Ishikawa (cell line): ENCODE measurements around the gene ZNF451.
A peak's percentile ranks its signal among the peaks of the same experiment; 100 is the strongest.

Experiments used
- CEBPB ChIP-seq: IDR thresholded peaks from 2 replicates; pipeline ENCODE4 v1.6.1; 2012
- CREB1 ChIP-seq: IDR thresholded peaks from 2 replicates; pipeline ENCODE4 v1.6.1; 2012; ENCODE audit warnings: low read depth
- EGR1 ChIP-seq: IDR thresholded peaks from 2 replicates; pipeline ENCODE4 v1.6.1; 2012
- EP300 ChIP-seq: IDR thresholded peaks from 2 replicates; pipeline ENCODE4 v1.6.1; 2012; ENCODE audit warnings: borderline replicate concordance
- FOXM1 ChIP-seq: IDR thresholded peaks from 2 replicates; pipeline ENCODE4 v1.6.1; 2012; ENCODE audit warnings: low read depth, borderline replicate concordance
- NFIC ChIP-seq: IDR thresholded peaks from 2 replicates; pipeline ENCODE4 v1.6.1; 2012
- RAD21 ChIP-seq: IDR thresholded peaks from 2 replicates; pipeline ENCODE4 v1.6.1; 2012; ENCODE audit warnings: low read depth
- TAF1 ChIP-seq: IDR thresholded peaks from 2 replicates; pipeline ENCODE4 v1.6.1; 2012; ENCODE audit warnings: low read depth, mild to moderate bottlenecking
- TCF12 ChIP-seq: IDR thresholded peaks from 2 replicates; pipeline ENCODE4 v1.6.1; 2012; ENCODE audit warnings: low read depth
- TEAD4 ChIP-seq: IDR thresholded peaks from 2 replicates; pipeline ENCODE4 v1.6.1; 2012
- USF1 ChIP-seq: IDR thresholded peaks from 2 replicates; pipeline ENCODE4 v1.6.1; 2012
- YY1 ChIP-seq: IDR thresholded peaks from 2 replicates; pipeline ENCODE4 v1.6.1; 2012; ENCODE audit warnings: low read depth
- ZBTB7A ChIP-seq: IDR thresholded peaks from 2 replicates; pipeline ENCODE4 v1.6.1; 2012; ENCODE audit warnings: low read depth
- TF ChIP-seq, protein P1 (sequence below): IDR thresholded peaks from 2 replicates; pipeline ENCODE4 v1.6.1; 2012; ENCODE audit warnings: low read depth, mild to moderate bottlenecking
- TF ChIP-seq, protein P2 (sequence below): IDR thresholded peaks from 2 replicates; pipeline ENCODE4 v1.6.1; 2012

The ZNF451 gene

GRCh38 chr6:57089687-57090457 lies at the start of gene ZNF451:
Gene ZNF451, plus strand, starts transcription at chr6:57090188. Its CDS starts 66 bp downstream, at chr6:57090254.
- TF ChIP-seq, protein P1, sequence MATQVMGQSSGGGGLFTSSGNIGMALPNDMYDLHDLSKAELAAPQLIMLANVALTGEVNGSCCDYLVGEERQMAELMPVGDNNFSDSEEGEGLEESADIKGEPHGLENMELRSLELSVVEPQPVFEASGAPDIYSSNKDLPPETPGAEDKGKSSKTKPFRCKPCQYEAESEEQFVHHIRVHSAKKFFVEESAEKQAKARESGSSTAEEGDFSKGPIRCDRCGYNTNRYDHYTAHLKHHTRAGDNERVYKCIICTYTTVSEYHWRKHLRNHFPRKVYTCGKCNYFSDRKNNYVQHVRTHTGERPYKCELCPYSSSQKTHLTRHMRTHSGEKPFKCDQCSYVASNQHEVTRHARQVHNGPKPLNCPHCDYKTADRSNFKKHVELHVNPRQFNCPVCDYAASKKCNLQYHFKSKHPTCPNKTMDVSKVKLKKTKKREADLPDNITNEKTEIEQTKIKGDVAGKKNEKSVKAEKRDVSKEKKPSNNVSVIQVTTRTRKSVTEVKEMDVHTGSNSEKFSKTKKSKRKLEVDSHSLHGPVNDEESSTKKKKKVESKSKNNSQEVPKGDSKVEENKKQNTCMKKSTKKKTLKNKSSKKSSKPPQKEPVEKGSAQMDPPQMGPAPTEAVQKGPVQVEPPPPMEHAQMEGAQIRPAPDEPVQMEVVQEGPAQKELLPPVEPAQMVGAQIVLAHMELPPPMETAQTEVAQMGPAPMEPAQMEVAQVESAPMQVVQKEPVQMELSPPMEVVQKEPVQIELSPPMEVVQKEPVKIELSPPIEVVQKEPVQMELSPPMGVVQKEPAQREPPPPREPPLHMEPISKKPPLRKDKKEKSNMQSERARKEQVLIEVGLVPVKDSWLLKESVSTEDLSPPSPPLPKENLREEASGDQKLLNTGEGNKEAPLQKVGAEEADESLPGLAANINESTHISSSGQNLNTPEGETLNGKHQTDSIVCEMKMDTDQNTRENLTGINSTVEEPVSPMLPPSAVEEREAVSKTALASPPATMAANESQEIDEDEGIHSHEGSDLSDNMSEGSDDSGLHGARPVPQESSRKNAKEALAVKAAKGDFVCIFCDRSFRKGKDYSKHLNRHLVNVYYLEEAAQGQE: no peak
- no peak for TF ChIP-seq FOXM1
- TF ChIP-seq TAF1: peak; percentile 53
- peak; percentile 29; the same call in 1 of the 2 replicates for TF ChIP-seq USF1
- TF ChIP-seq, protein P2, sequence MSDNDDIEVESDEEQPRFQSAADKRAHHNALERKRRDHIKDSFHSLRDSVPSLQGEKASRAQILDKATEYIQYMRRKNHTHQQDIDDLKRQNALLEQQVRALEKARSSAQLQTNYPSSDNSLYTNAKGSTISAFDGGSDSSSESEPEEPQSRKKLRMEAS: peak; percentile 90
- TF ChIP-seq RAD21: no peak
- TF ChIP-seq TEAD4: no peak
- TF ChIP-seq TCF12: no peak
- TF ChIP-seq EGR1: no peak
- peak; percentile 36; the same call in 1 of the 2 replicates for TF ChIP-seq CREB1

DNA sequence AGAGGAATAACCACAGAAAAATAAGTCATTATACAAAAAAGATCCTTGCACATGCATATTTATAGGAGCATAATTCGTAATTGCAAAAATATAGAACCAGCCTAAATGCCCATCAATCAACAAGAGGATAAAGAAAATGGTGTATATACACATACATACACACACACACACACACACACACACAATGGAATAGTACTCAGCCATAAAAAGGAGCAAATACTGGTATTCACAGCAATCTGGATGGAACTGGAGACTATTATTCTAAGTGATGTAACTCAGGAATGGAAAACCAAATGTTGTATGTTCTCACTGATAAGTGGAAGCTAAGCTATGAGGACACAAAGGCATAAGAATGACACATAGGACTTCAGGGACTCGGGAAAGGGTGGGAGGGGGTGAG lies 45.4 kb upstream of the ZNF451 start:
- TF ChIP-seq TCF12 (no peak), EP300 (no peak), CEBPB (no peak), TAF1 (no peak), TEAD4 (no peak), USF1 (no peak), YY1 (no peak), RAD21 (no peak), FOXM1 (no peak), CREB1 (no peak), EGR1 (no peak)
- TF ChIP-seq, protein P1: no peak
- TF ChIP-seq, protein P2: no peak

DNA sequence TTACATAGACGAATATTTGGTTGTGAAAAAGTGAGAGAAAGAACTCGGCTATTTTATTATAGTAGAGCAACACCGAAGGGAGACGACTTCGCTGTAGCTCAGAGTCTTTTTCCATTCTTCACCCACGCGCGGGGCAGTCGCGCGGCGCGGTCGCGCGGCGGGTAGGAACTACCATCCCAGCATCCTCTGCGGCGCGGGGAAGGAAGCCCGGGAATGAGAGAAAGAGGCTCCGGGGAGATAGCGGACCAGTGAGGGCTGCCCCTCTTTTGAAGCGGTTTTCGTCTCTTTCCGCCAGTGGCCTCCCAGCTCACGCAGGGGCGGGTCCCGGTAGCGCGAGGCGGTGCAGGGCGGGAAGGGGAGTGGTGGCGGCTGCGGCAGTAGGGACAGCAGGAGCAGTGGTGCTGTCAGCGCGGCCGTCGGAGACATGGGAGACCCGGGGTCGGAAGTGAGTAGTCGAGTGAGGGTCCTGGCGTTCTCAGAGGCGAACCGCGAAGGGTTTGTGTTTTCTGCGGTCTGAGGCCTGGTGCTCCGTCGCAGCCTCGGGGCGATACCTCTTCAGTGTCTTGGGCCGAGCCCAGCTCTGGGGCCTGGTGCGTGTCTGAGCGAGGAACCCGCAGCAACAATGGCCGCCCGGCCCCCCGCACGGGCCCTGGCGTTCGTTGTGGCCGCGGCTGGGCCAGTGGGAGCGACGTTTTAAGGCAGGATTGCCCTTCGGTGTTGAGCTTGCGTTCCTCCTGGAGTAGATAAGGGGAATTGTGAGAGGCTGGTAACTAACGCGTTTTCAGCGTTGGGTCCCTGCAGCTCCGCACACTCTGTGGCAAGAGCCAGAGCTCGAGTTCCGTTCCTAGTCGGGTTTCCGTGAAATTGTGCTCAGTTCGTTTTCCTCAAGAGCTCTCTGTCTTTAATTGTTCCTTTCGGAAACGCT lies 43.4 kb upstream of the ZNF451 start, which contains the start of gene KIAA1586:
KIAA1586 (plus strand) TSS at position 362 of the 925 bp plus-strand sequence; CDS start at position 425, 63 bp downstream.
- peak; percentile 62; the same call in 1 of the 2 replicates for TF ChIP-seq TAF1
- peak; percentile 60 for TF ChIP-seq TCF12
- TF ChIP-seq YY1: 0 out of 2 replicates have a peak, but pooled peaks have one; percentile 38
- peak; percentile 64 for TF ChIP-seq EGR1
- peak; percentile 42; the same call in 1 of the 2 replicates for TF ChIP-seq CREB1
- TF ChIP-seq FOXM1: 0 out of 2 replicates have a peak, but pooled peaks have one; percentile 22

- TF ChIP-seq CREB1 (no peak), ZBTB7A (no peak), USF1 (no peak), FOXM1 (no peak), YY1 (no peak), NFIC (no peak), RAD21 (no peak), TEAD4 (no peak), EGR1 (no peak), CEBPB (no peak), EP300 (no peak), TCF12 (no peak)
- TF ChIP-seq, protein P2: no peak
- TF ChIP-seq, protein P1: no peak
Measured at GRCh38 chr6:57048577-57048976, 41.4 kb upstream of the ZNF451 start.
